MCF 10A (cell line): ENCODE measurements around the gene WDR18. TPM values are rescaled to one million over a fixed set of nuclear protein-coding genes. Genes with fewer than 3 reads are reported as not detected.

Experiments
- BruUV-seq: library from RNA; stranded (reverse); fragments of 400-500 nt; replicated peaks from 2 replicates; lab custom pipeline; 2021; lab: Mats Ljungman, UMichigan
- CTCF ChIA-PET: fragments of 300-600 bp; sonication (Branson Sonifier 250); formaldehyde crosslinking; extraction: SDS; loops from one replicate; lab custom pipeline; 2021; ENCODE audit warnings: antibody characterized with exemption, inconsistent platforms; lab: Yijun Ruan, JAX
- POLR2A ChIA-PET: fragments of 300-600, 350-650 bp; sonication (Branson Sonifier 250); formaldehyde crosslinking; extraction: SDS; loops from one replicate; lab custom pipeline; 2020; ENCODE audit warnings: antibody characterized with exemption, inconsistent platforms; lab: Yijun Ruan, JAX
- DNase-seq: peaks from one replicate; pipeline ENCODE4 v3.0.0-alpha.2; 2018; ENCODE audit not compliant: unreplicated experiment
- H3K27ac Mint-ChIP-seq: one replicate; pipeline ENCODE4 v1.8.0; 2022; ENCODE audit warnings: mild to moderate bottlenecking, low read depth, mixed read lengths; ENCODE audit not compliant: unreplicated experiment
- H3K27me3 Mint-ChIP-seq: one replicate; pipeline ENCODE4 v1.8.0; 2022; ENCODE audit warnings: mixed read lengths; ENCODE audit not compliant: insufficient read depth, unreplicated experiment
- H3K36me3 Mint-ChIP-seq: one replicate; pipeline ENCODE4 v1.8.0; 2022; ENCODE audit warnings: mild to moderate bottlenecking, moderate library complexity, mixed read lengths; ENCODE audit not compliant: insufficient read depth, unreplicated experiment
- H3K4me1 Mint-ChIP-seq: one replicate; pipeline ENCODE4 v1.8.0; 2022; ENCODE audit warnings: mixed read lengths; ENCODE audit not compliant: insufficient read depth, unreplicated experiment
- H3K4me3 Mint-ChIP-seq: one replicate; pipeline ENCODE4 v1.8.0; 2022; ENCODE audit warnings: mild to moderate bottlenecking, moderate library complexity, mixed read lengths; ENCODE audit not compliant: unreplicated experiment
- H3K9me3 Mint-ChIP-seq: one replicate; pipeline ENCODE4 v1.8.0; 2022; ENCODE audit warnings: mixed read lengths; ENCODE audit not compliant: unreplicated experiment
- CTCF ChIP-seq: fragments of 200-600 bp; IDR thresholded peaks from one replicate; pipeline ENCODE4 v1.8.0; 2022; ENCODE audit warnings: antibody characterized with exemption, mild to moderate bottlenecking; ENCODE audit not compliant: unreplicated experiment
- intact Hi-C: fragments of 100-400 bp; cut with micrococcal nuclease; formaldehyde crosslinking; loops from 2 replicates; pipeline ENCODE4 v1.14.1; 2022
- total RNA-seq: library from RNA; stranded (reverse); gene quantifications from 2 replicates; pipeline ENCODE4 v1.2.3, GENCODE V29; 2022

WDR18 gene
- total RNA-seq, 1 experiment from 2014 or later = 96.7 TPM

GRCh38 chr19:973726-974563 is 10.2 kb upstream of the WDR18 start:
- TF ChIP-seq CTCF = no peak
- intact Hi-C loops = no loop called here
- Mint-ChIP-seq H3K4me3 (no peak overlapping the region), H3K9me3 (no peaks in the 10 kb centered on the region), H3K4me1 (no peaks in the 10 kb centered on the region), H3K27ac (no peak overlapping the region), H3K27me3 (no peaks in the 10 kb centered on the region), H3K36me3 (peaks cover 38% of the 10 kb centered on the region)
- CTCF ChIA-PET = interaction anchor here (0.7 to 1.3 kb wide), 2 partner anchors 9 to 10 kb away, joined by 3 to 5 read pairs; partner anchors contain the start of gene WDR18
- no TSS peak for BruUV-seq
- no peak for DNase-seq
- POLR2A ChIA-PET = no interaction called here

- intact Hi-C loops = no loop called here
- CTCF ChIA-PET = interaction anchor here (1.3 kb wide), 1 partner anchor 9 kb away, joined by 5 read pairs; the partner anchor contains the start of gene WDR18
- no peak for TF ChIP-seq CTCF
- Mint-ChIP-seq H3K36me3 (peaks cover 31% of the 10 kb centered on the region), H3K9me3 (no peaks in the 10 kb centered on the region), H3K27me3 (no peaks in the 10 kb centered on the region), H3K4me3 (no peak overlapping the region), H3K27ac (no peak overlapping the region), H3K4me1 (no peaks in the 10 kb centered on the region)
- no TSS peak for BruUV-seq
- POLR2A ChIA-PET = no interaction called here
- DNase-seq = no peak
Observed at GRCh38 chr19:974564-975257, 9.4 kb upstream of the WDR18 start.

GRCh38 chr19:976476-976875 is 7.7 kb upstream of the WDR18 start:
- BruUV-seq = no TSS peak
- H3K36me3 Mint-ChIP-seq = peaks cover 15% of the 10 kb centered on the region
- CTCF ChIA-PET = interaction anchor here (0.9 kb wide), 1 partner anchor 23 kb away, joined by 4 read pairs; no protein-coding TSS in a partner anchor
- no peak for TF ChIP-seq CTCF
- POLR2A ChIA-PET = no interaction called here
- DNase-seq = no peak
- H3K27ac Mint-ChIP-seq = no peak overlapping the region
- no peak overlapping the region for H3K4me3 Mint-ChIP-seq
- intact Hi-C loops = no loop called here
- no peaks in the 10 kb centered on the region for H3K4me1 Mint-ChIP-seq
- no peaks in the 10 kb centered on the region for H3K27me3 Mint-ChIP-seq
- no peaks in the 10 kb centered on the region for H3K9me3 Mint-ChIP-seq

GRCh38 chr19:977058-977464 is 7.1 kb upstream of the WDR18 start:
- Mint-ChIP-seq H3K27ac (no peak overlapping the region), H3K4me1 (no peaks in the 10 kb centered on the region), H3K36me3 (peaks cover 13% of the 10 kb centered on the region), H3K4me3 (no peak overlapping the region), H3K27me3 (no peaks in the 10 kb centered on the region), H3K9me3 (no peaks in the 10 kb centered on the region)
- no TSS peak for BruUV-seq
- no peak for TF ChIP-seq CTCF
- DNase-seq = no peak
- ChIA-PET CTCF (interaction anchor here (0.7 to 1.0 kb wide), 3 partner anchors 22 to 486 kb away, joined by 3 to 4 read pairs (median 3); no protein-coding TSS in a partner anchor), POLR2A (no interaction called here)
- intact Hi-C loops = no loop called here
